ENCODE results near the gene SUPT6H. TPM values are rescaled to one million over a fixed set of nuclear protein-coding genes. Genes with fewer than 3 reads are reported as not detected.
A peak's percentile ranks its signal among the peaks of the same experiment; 100 is the strongest.

SUPT6H gene
- total RNA-seq, 4 donors from 2014 or later = 50.8 to 167 (median 61.6) TPM

- in situ Hi-C loops (cut with MboI; ENCODE audit: low pct_ligation_motif_present in 1 of 4, low pct_unique_long_range_greater_than_20kb in 1 of 4, low sequenced_read_pairs in 3 of 4) = no loop called here
- intact Hi-C loops (cut with DNase I; ENCODE audit: low total_unique reads) = no loop called here
These were observed 78.7 kb downstream of the SUPT6H start for GRCh38 chr17:28740406-28741357.

GRCh38 chr17:28741358-28742349, 79.6 kb downstream of the SUPT6H start:
- no peaks in the 10 kb centered on the region for H3K36me3 ChIP-seq
- 60% methylated on average over 19 of the region's 19 CpGs; no CpG with 5 or more reads in 1 of the 2 donors for WGBS, 2 donors (ENCODE audit: low coverage in 1 of 2)
- H3K9me3 ChIP-seq = no peaks in the 10 kb centered on the region
- DNase-seq = peak; percentile 42
- peak overlapping the region in 3 of 4 donors; percentile 98 to 99 (median 98) for H3K27ac ChIP-seq
- intact Hi-C loops (cut with DNase I; ENCODE audit: low total_unique reads) (no loop called here), in situ Hi-C loops (cut with MboI; ENCODE audit: low pct_ligation_motif_present in 1 of 4, low pct_unique_long_range_greater_than_20kb in 1 of 4, low sequenced_read_pairs in 3 of 4) (no loop called here)
- H3K4me3 ChIP-seq = no peak overlapping the region
- H3K4me1 ChIP-seq = peaks cover 7 to 49% (median 35%) of the 10 kb centered on the region in 4 donors
- TF ChIP-seq POLR2A (IDR thresholded peaks at IDR 0.05) (no peak), POLR2AphosphoS5 (IDR thresholded peaks at IDR 0.05) (no peak), EP300 (IDR thresholded peaks at IDR 0.05; ENCODE audit: low read depth) (no peak)
- TF ChIP-seq, protein P1, sequence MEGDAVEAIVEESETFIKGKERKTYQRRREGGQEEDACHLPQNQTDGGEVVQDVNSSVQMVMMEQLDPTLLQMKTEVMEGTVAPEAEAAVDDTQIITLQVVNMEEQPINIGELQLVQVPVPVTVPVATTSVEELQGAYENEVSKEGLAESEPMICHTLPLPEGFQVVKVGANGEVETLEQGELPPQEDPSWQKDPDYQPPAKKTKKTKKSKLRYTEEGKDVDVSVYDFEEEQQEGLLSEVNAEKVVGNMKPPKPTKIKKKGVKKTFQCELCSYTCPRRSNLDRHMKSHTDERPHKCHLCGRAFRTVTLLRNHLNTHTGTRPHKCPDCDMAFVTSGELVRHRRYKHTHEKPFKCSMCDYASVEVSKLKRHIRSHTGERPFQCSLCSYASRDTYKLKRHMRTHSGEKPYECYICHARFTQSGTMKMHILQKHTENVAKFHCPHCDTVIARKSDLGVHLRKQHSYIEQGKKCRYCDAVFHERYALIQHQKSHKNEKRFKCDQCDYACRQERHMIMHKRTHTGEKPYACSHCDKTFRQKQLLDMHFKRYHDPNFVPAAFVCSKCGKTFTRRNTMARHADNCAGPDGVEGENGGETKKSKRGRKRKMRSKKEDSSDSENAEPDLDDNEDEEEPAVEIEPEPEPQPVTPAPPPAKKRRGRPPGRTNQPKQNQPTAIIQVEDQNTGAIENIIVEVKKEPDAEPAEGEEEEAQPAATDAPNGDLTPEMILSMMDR (IDR thresholded peaks at IDR 0.05) = no peak
- no peaks in the 10 kb centered on the region for H3K27me3 ChIP-seq

More at GRCh38 chr17:28740406-28741357, 78.7 kb downstream of the SUPT6H start:
- Histone ChIP-seq H3K27me3 (no peaks in the 10 kb centered on the region), H3K4me1 (peaks cover 0 to 39% (median 25%) of the 10 kb centered on the region in 4 donors), H3K36me3 (no peaks in the 10 kb centered on the region), H3K27ac (no peak overlapping the region), H3K9me3 (no peaks in the 10 kb centered on the region), H3K4me3 (no peak overlapping the region)
- DNase-seq = no peak
- WGBS, 2 donors (ENCODE audit: low coverage in 1 of 2) = 87% methylated on average over 10 of the region's 10 CpGs; no CpG with 5 or more reads in 1 of the 2 donors
- TF ChIP-seq POLR2AphosphoS5 (IDR thresholded peaks at IDR 0.05) (no peak), POLR2A (IDR thresholded peaks at IDR 0.05) (no peak)

- H3K36me3 ChIP-seq = no peaks in the 10 kb centered on the region
- H3K27me3 ChIP-seq = no peaks in the 10 kb centered on the region
- H3K9me3 ChIP-seq = no peaks in the 10 kb centered on the region
- TF ChIP-seq EP300 (IDR thresholded peaks at IDR 0.05; ENCODE audit: low read depth) (no peak), POLR2AphosphoS5 (IDR thresholded peaks at IDR 0.05) (peak; percentile 17 to 86 (median 83)), POLR2A (IDR thresholded peaks at IDR 0.05) (peak; percentile 75)
- TF ChIP-seq, protein P1 (IDR thresholded peaks at IDR 0.05) = peak in 3 of 5 experiments; percentile 11 to 43 (median 12)
- intact Hi-C loops (cut with DNase I; ENCODE audit: low total_unique reads) = no loop called here
- DNase-seq = peak; percentile 89
- H3K4me3 ChIP-seq = peak within 1 kb of the TSS; percentile 80 to 89 (median 81)
- peaks cover 13 to 66% (median 52%) of the 10 kb centered on the region in 4 donors for H3K4me1 ChIP-seq
- 0% methylated on average over 49 of the region's 70 CpGs; no CpG with 5 or more reads in 1 of the 2 donors for WGBS, 2 donors (ENCODE audit: low coverage in 1 of 2)
- peak within 1 kb of the TSS; percentile 98 to 99 (median 98) for H3K27ac ChIP-seq
- in situ Hi-C loops (cut with MboI; ENCODE audit: low pct_ligation_motif_present in 1 of 4, low pct_unique_long_range_greater_than_20kb in 1 of 4, low sequenced_read_pairs in 3 of 4) = no loop called here
These were observed 81.5 kb downstream of the SUPT6H start, which contains the start of gene TRAF4 for GRCh38 chr17:28743243-28744103. Gene TRAF4, plus strand, starts transcription at chr17:28744011. Its CDS starts 102 bp downstream, at chr17:28744113.

Measured in transverse colon (tissue), 4 donors.